H9 (cell line): ENCODE data around the gene TSC22D1. TPM values are rescaled to one million over a fixed set of nuclear protein-coding genes. Genes with fewer than 3 reads are reported as not detected.

Experiments
- DNase-seq: peaks from one replicate; pipeline ENCODE4 v3.0.0-alpha.2; 2017
- H2AFZ ChIP-seq: one replicate; pipeline ENCODE4 v1.6.1; 2013; ENCODE audit warnings: mild to moderate bottlenecking, low read length, control low read depth, moderate library complexity
- H2AK5ac ChIP-seq: 2 replicates; pipeline ENCODE4 v1.6.1; 2013; ENCODE audit warnings: low read length, control low read depth, mixed read lengths; ENCODE audit not compliant: insufficient read length
- H2BK120ac ChIP-seq: one replicate; pipeline ENCODE4 v1.6.1; 2013; ENCODE audit warnings: low read depth, mild to moderate bottlenecking, low read length, control low read depth, inconsistent platforms; ENCODE audit not compliant: poor library complexity, severe bottlenecking
- H2BK12ac ChIP-seq: 2 replicates; pipeline ENCODE4 v1.6.1; 2013; ENCODE audit warnings: low read length, control low read depth, mixed read lengths, low read depth; ENCODE audit not compliant: insufficient read length
- H2BK15ac ChIP-seq: 2 replicates; pipeline ENCODE4 v1.6.1; 2013; ENCODE audit warnings: low read depth, low read length, control low read depth
- H2BK20ac ChIP-seq: one replicate; pipeline ENCODE4 v1.6.1; 2013; ENCODE audit warnings: low read depth, mild to moderate bottlenecking, low read length, control low read depth, inconsistent platforms; ENCODE audit not compliant: poor library complexity, severe bottlenecking
- H2BK5ac ChIP-seq: 2 replicates; pipeline ENCODE4 v1.6.1; 2013; ENCODE audit warnings: low read length, control low read depth, mixed read lengths; ENCODE audit not compliant: insufficient read length
- H3K14ac ChIP-seq: 2 replicates; pipeline ENCODE4 v1.6.1; 2013; ENCODE audit warnings: low read length, control low read depth; ENCODE audit not compliant: insufficient read depth
- H3K18ac ChIP-seq: 2 replicates; pipeline ENCODE4 v1.6.1; 2013; ENCODE audit warnings: low read depth, mild to moderate bottlenecking, mixed read lengths, low read length, control low read depth; ENCODE audit not compliant: insufficient read length
- H3K23ac ChIP-seq: 2 replicates; pipeline ENCODE4 v1.6.1; 2013; ENCODE audit warnings: low read length, control low read depth, mixed read lengths, low read depth; ENCODE audit not compliant: insufficient read length
- H3K23me2 ChIP-seq: 2 replicates; pipeline ENCODE4 v1.6.1; 2013; ENCODE audit warnings: low read depth, mild to moderate bottlenecking, mixed read lengths, low read length, control low read depth; ENCODE audit not compliant: insufficient read length, poor library complexity, severe bottlenecking
- H3K27ac ChIP-seq: 2 replicates; pipeline ENCODE4 v1.5.1; 2013; ENCODE audit warnings: low read length, control low read depth, mixed read lengths, low read depth; ENCODE audit not compliant: insufficient read length
- H3K27me3 ChIP-seq: 2 replicates; pipeline ENCODE4 v1.6.1; 2013; ENCODE audit warnings: low read length, control low read depth, inconsistent platforms; ENCODE audit not compliant: insufficient read depth
- H3K4ac ChIP-seq: 2 replicates; pipeline ENCODE4 v1.6.1; 2013; ENCODE audit warnings: low read depth, mild to moderate bottlenecking, control low read depth, inconsistent platforms, low read length, moderate library complexity
- H3K4me1 ChIP-seq: 2 replicates; pipeline ENCODE4 v1.6.1; 2013; ENCODE audit warnings: low read length, control low read depth, inconsistent platforms; ENCODE audit not compliant: insufficient read depth
- H3K4me2 ChIP-seq: 2 replicates; pipeline ENCODE4 v1.6.1; 2013; ENCODE audit warnings: low read length, control low read depth, mixed read lengths; ENCODE audit not compliant: insufficient read length, insufficient read depth
- H3K56ac ChIP-seq: 2 replicates; pipeline ENCODE4 v1.6.1; 2013; ENCODE audit warnings: low read depth, mild to moderate bottlenecking, mixed read lengths, low read length, control low read depth; ENCODE audit not compliant: insufficient read length
- H3K79me1 ChIP-seq: 2 replicates; pipeline ENCODE4 v1.6.1; 2013; ENCODE audit warnings: low read depth, mild to moderate bottlenecking, moderate library complexity, low read length, control low read depth, inconsistent platforms; ENCODE audit not compliant: insufficient read depth, poor library complexity, severe bottlenecking
- H3K79me2 ChIP-seq: 2 replicates; pipeline ENCODE4 v1.6.1; 2013; ENCODE audit warnings: low read length, control low read depth, inconsistent platforms; ENCODE audit not compliant: insufficient read depth
- H3K9ac ChIP-seq: 2 replicates; pipeline ENCODE4 v1.6.1; 2013; ENCODE audit warnings: low read length, control low read depth, mixed read lengths; ENCODE audit not compliant: insufficient read length; ENCODE audit errors: extremely low read depth
- H3K9me3 ChIP-seq: one replicate; pipeline ENCODE4 v1.6.1; 2013; ENCODE audit warnings: low read depth, low read length, inconsistent platforms; ENCODE audit not compliant: control insufficient read depth
- H3T11ph ChIP-seq: one replicate; pipeline ENCODE4 v1.6.1; 2013; ENCODE audit warnings: mild to moderate bottlenecking, low read length, control low read depth, inconsistent platforms
- H4K20me1 ChIP-seq: one replicate; pipeline ENCODE4 v1.6.1; 2013; ENCODE audit not compliant: control insufficient read depth, insufficient read length, insufficient read depth
- H4K5ac ChIP-seq: 2 replicates; pipeline ENCODE4 v1.6.1; 2013; ENCODE audit warnings: low read depth, mild to moderate bottlenecking, mixed read lengths, low read length, control low read depth; ENCODE audit not compliant: insufficient read length
- H4K8ac ChIP-seq: replicated peaks from 2 replicates; pipeline ENCODE4 v1.6.1; 2013; ENCODE audit warnings: low read length, control low read depth, mixed read lengths, low read depth; ENCODE audit not compliant: insufficient read length
- H4K91ac ChIP-seq: 2 replicates; pipeline ENCODE4 v1.6.1; 2013; ENCODE audit warnings: low read depth, mild to moderate bottlenecking, moderate library complexity, mixed read lengths, low read length, control low read depth; ENCODE audit not compliant: insufficient read length
- H3K27ac Mint-ChIP-seq, 3 experiments: 2 replicates in 2 of 3; 3 replicates in 1 of 3; pipeline ENCODE4 v1.8.0; 2020 to 2021; ENCODE audit warnings: mixed read lengths in 3 of 3, mild to moderate bottlenecking in 1 of 3, moderate library complexity in 1 of 3
- H3K27me3 Mint-ChIP-seq: 2 replicates; pipeline ENCODE4 v1.8.0; 2021; ENCODE audit warnings: low read depth, mild to moderate bottlenecking, moderate library complexity, mixed read lengths
- H3K36me3 Mint-ChIP-seq, 3 experiments: 2 replicates in 2 of 3; 3 replicates in 1 of 3; pipeline ENCODE4 v1.8.0; 2020 to 2021; ENCODE audit warnings: low read depth in 3 of 3, mixed read lengths in 3 of 3; ENCODE audit not compliant: insufficient read depth in 1 of 3
- H3K4me1 Mint-ChIP-seq, 2 experiments: 2 replicates each; pipeline ENCODE4 v1.8.0; 2020; ENCODE audit warnings: mixed read lengths in 2 of 2
- H3K4me3 Mint-ChIP-seq, 2 experiments: 2 replicates in 1 of 2; 3 replicates in 1 of 2; pipeline ENCODE4 v1.8.0; 2020 to 2021; ENCODE audit warnings: mild to moderate bottlenecking in 2 of 2, mixed read lengths in 2 of 2, moderate library complexity in 1 of 2
- H3K9me3 Mint-ChIP-seq, 2 experiments: 2 replicates in 1 of 2; 3 replicates in 1 of 2; pipeline ENCODE4 v1.8.0; 2020; ENCODE audit warnings: mild to moderate bottlenecking in 2 of 2, mixed read lengths in 2 of 2, moderate library complexity in 1 of 2
- WGBS: extraction: QIAGEN DNeasy Blood & Tissue Kit; methylation state at CpG from one replicate; pipeline ENCODE4 v1.1.7; 2013; ENCODE audit warnings: missing lambda C conversion rate, low lambda C conversion rate, mixed read lengths; ENCODE audit not compliant: insufficient read length; ENCODE audit errors: extremely low coverage; 5-methylcytosine and 5-hydroxymethylcytosine counted together
- total RNA-seq: library from RNA; stranded (reverse); gene quantifications from 2 replicates; pipeline ENCODE4 v1.2.1, GENCODE V29; 2021
- TF ChIP-seq, protein P1 (sequence below): fragments of 200-600 bp; sonication (generic); conservative IDR thresholded peaks from 3 replicates; pipeline ENCODE4 v1.8.0; 2021; ENCODE audit warnings: antibody characterized with exemption, mild to moderate bottlenecking

TSC22D1 gene
- total RNA-seq, 1 experiment from 2014 or later: 76.7 TPM

DNA sequence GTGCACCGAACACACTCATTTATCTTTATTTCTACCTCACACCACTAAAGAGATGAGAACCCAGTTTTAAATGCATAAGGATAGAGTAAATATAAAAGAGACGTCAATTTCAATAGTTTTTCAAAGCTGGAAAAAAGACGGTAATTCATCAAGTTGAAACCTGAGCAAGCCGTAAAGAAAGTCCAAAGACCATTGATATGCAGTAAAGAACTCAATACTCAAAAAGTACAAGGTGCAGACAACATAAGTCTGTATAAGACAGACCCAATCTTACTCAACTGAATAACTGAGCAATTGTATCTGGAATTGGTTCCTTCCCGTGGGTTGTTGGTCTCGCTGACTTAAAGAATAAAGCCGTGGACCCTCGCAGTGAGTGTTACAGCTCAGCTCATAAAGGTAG, 120.4 kb downstream of the TSC22D1 start:
- Histone ChIP-seq H4K5ac (no peak overlapping the region), H2BK12ac (no peak overlapping the region), H2AFZ (no peak overlapping the region), H3K18ac (no peak overlapping the region), H4K20me1 (no peaks in the 10 kb centered on the region), H3K4me1 (0 out of 2 replicates have a peak, but pooled peaks cover 2% of the 10 kb centered on the region), H3K56ac (no peak overlapping the region), H3K27ac (no peak overlapping the region), H2BK15ac (no peak overlapping the region), H3K4ac (no peak overlapping the region), H3K79me1 (peaks cover 6% of the 10 kb centered on the region), H3K9ac (no peak overlapping the region), H3K9me3 (no peaks in the 10 kb centered on the region), H3K4me2 (no peak overlapping the region), H3T11ph (no peak overlapping the region), H3K14ac (no peak overlapping the region), H2BK5ac (no peak overlapping the region), H3K23me2 (no peaks in the 10 kb centered on the region), H4K8ac (no peak overlapping the region), H3K27me3 (no peaks in the 10 kb centered on the region), H3K79me2 (no peaks in the 10 kb centered on the region), H2BK20ac (no peak overlapping the region), H2AK5ac (no peak overlapping the region), H2BK120ac (no peak overlapping the region), H3K23ac (no peak overlapping the region), H4K91ac (no peak overlapping the region)
- peaks cover 16 to 41% (median 30%) of the 10 kb centered on the region in 3 experiments for H3K36me3 Mint-ChIP-seq
- TF ChIP-seq, protein P1, sequence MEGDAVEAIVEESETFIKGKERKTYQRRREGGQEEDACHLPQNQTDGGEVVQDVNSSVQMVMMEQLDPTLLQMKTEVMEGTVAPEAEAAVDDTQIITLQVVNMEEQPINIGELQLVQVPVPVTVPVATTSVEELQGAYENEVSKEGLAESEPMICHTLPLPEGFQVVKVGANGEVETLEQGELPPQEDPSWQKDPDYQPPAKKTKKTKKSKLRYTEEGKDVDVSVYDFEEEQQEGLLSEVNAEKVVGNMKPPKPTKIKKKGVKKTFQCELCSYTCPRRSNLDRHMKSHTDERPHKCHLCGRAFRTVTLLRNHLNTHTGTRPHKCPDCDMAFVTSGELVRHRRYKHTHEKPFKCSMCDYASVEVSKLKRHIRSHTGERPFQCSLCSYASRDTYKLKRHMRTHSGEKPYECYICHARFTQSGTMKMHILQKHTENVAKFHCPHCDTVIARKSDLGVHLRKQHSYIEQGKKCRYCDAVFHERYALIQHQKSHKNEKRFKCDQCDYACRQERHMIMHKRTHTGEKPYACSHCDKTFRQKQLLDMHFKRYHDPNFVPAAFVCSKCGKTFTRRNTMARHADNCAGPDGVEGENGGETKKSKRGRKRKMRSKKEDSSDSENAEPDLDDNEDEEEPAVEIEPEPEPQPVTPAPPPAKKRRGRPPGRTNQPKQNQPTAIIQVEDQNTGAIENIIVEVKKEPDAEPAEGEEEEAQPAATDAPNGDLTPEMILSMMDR: no peak
- no peak overlapping the region for H3K4me3 Mint-ChIP-seq
- WGBS: no CpG with 5 or more reads among the region's 8 CpGs
- no peak overlapping the region for H3K27ac Mint-ChIP-seq
- no peaks in the 10 kb centered on the region for H3K27me3 Mint-ChIP-seq
- peaks cover 7% of the 10 kb centered on the region in 2 experiments; a peak in 3 of 4 replicates for H3K4me1 Mint-ChIP-seq
- peaks cover 7 to 12% of the 10 kb centered on the region in 2 experiments; a peak in 3 of 5 replicates for H3K9me3 Mint-ChIP-seq
- no peak for DNase-seq
